NCI-H187 (cell line): Measurements from ENCODE around the gene SPATA31A3.
"Not testable (repeated sequence)": the region's sequence is repeated elsewhere in the genome, so short reads cannot be mapped to it uniquely, and the experiment has no call there.

Source experiments
- DNase-seq, 2 experiments: peaks; one replicate each; lab custom pipeline; 2025; lab: John Stamatoyannopoulos, UW

Gene SPATA31A3

DNA sequence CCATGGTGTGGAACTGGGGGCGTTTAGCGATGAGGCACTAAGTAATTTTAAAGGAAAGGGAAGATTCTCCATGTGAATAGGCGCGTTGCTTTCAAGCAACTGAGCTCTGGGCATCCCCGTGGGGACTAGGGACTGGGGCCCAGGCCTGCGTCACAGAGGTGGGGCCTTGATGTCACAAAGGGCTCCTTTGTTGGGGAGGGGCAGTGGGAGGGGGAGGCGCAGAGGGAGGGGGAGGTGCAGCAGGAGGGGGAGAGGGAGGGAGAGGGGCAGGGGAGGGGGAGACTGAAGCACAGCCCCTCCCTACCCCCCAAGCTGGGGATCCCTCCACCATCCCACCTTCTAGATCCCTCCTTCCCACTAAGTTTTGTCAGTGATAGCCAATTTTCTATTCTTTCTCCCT is at the start of gene SPATA31A3:
SPATA31A3 (minus strand) TSS at position 101 of the 400 bp plus-strand sequence; CDS start at position 72, 29 bp downstream.
- DNase-seq: not testable (repeated sequence)

- not testable (repeated sequence) for DNase-seq
Observed at GRCh38 chr9:66952576-66952975, 39.8 kb downstream of the SPATA31A3 start.

- DNase-seq: not testable (repeated sequence)
Observed at GRCh38 chr9:66942400-66943155, 49.8 kb downstream of the SPATA31A3 start.

DNA sequence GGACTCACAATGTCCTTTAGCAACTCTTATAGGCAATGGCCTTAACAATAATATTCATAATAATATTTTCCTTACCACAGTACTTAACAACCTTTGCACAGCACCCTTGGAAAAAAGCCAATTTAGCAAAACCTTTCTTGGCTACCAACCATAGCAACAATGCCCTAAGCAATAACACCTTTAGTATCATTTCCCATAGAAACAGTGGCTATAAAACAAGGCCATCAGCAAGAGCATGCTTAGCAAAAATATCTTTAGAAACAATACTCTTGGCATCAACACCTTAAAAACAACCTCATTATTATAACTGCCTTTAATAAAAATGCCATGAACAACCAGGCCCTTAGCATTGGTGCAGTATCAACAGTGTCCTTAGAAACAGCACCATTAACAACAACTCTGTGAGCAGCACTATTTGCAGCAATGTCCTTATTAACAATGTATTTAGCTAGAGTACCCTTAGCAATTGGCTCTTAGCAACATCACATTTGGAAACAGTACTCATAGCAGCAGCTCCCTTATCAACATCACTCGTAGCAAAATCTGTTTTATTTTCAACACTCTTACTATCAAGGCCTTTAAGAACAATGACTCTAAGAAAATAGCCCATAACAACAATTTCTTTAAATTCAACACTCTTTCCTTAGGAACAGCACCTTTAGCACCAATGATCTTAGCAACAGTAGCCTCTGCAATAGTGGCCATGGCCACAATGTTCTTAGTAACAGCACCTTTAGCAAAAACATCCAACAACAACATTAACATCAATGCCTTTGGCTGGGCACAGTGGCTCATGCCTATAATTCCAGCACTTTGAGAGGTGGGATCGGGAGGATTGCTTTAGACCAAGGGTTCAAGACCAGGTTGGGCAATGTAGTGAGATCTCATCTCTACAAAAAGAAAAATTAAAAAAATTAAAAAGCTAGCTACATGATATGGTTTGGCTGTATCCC is 52.2 kb downstream of the SPATA31A3 start:
- DNase-seq: not testable (repeated sequence)

GRCh38 chr9:66938322-66938721 is 54.0 kb downstream of the SPATA31A3 start:
- not testable (repeated sequence) for DNase-seq

- not testable (repeated sequence) for DNase-seq
Observed at GRCh38 chr9:66937662-66938061, 54.7 kb downstream of the SPATA31A3 start.
